Tibial nerve (tissue), 3 donors: ENCODE results near the gene USP5.

Source experiments
- POLR2A ChIP-seq, 2 donors: fragments of 450-650 bp; IDR thresholded peaks; one replicate each; pipeline ENCODE4 v1.6.1; 2017; ENCODE audit warnings: antibody characterized with exemption in 2 of 2, mild to moderate bottlenecking in 2 of 2, moderate library complexity in 2 of 2
- TF ChIP-seq, protein P1 (sequence below), 5 experiments: fragments of 200-600 bp in 3 of 5; fragments of 450-650 bp in 2 of 5; sonication (generic) in 3 of 5; IDR thresholded peaks; one replicate each; pipeline ENCODE4 v1.5.1; 2016 to 2019; ENCODE audit warnings: antibody characterized with exemption in 5 of 5, mild to moderate bottlenecking in 3 of 5, moderate library complexity in 2 of 5

DNA sequence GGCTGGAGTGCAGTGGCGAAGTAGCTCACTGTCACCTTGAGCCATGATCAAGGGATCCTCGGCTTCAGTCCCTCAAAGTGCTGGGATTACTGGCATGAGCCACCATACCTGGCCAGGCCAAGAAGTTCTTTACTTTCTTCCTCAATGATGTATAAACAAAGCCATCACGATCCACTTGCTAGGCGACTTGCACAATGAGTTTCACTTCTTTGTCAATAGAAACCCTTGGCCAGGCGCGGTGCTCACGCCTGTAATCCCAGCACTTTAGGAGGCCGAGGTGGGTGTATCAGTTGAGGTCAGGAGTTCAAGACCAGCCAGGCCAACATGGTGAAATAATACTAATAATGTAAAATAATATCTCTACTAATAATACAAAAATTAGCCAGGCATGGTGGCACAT lies 35.5 kb downstream of the USP5 start:
- TF ChIP-seq, protein P1, sequence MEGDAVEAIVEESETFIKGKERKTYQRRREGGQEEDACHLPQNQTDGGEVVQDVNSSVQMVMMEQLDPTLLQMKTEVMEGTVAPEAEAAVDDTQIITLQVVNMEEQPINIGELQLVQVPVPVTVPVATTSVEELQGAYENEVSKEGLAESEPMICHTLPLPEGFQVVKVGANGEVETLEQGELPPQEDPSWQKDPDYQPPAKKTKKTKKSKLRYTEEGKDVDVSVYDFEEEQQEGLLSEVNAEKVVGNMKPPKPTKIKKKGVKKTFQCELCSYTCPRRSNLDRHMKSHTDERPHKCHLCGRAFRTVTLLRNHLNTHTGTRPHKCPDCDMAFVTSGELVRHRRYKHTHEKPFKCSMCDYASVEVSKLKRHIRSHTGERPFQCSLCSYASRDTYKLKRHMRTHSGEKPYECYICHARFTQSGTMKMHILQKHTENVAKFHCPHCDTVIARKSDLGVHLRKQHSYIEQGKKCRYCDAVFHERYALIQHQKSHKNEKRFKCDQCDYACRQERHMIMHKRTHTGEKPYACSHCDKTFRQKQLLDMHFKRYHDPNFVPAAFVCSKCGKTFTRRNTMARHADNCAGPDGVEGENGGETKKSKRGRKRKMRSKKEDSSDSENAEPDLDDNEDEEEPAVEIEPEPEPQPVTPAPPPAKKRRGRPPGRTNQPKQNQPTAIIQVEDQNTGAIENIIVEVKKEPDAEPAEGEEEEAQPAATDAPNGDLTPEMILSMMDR (IDR thresholded peaks at IDR 0.05) = no peak
- TF ChIP-seq POLR2A (IDR thresholded peaks at IDR 0.05) = no peak
